B cell (primary cell): ENCODE results near the gene RNGTT. TPM values are rescaled to one million over a fixed set of nuclear protein-coding genes. Genes with fewer than 3 reads are reported as not detected.

Source experiments
- ATAC-seq: fragments of 200-7000 bp; cut with Tn5 transposase; one replicate; pipeline ENCODE4 v1.10.0; 2021; ENCODE audit warnings: low read depth, mild to moderate bottlenecking, moderate number of reproducible peaks, moderate library complexity
- CTCF ChIA-PET: fragments of 350-600 bp; sonication (Branson Sonifier 250); formaldehyde crosslinking; loops from one replicate; lab custom pipeline; 2021; ENCODE audit warnings: antibody characterized with exemption, inconsistent platforms; lab: Charles Lee
- POLR2A ChIA-PET: fragments of 350-600 bp; sonication (Branson Sonifier 250); formaldehyde crosslinking; loops from one replicate; lab custom pipeline; 2021; ENCODE audit warnings: antibody characterized with exemption; lab: Charles Lee
- DNase-seq: peaks from one replicate; pipeline ENCODE4 v3.0.0; 2013
- H2AFZ ChIP-seq: 2 replicates; pipeline ENCODE4 v1.6.1; 2012; ENCODE audit warnings: mild to moderate bottlenecking, low read depth, low read length; ENCODE audit not compliant: insufficient read depth, poor library complexity, severe bottlenecking
- H3K27ac ChIP-seq, 2 donors: 1 replicate in 1 of 2; 2 replicates in 1 of 2; pipeline ENCODE4 v1.5.1; 2012 to 2013; ENCODE audit warnings: low read length in 2 of 2, mild to moderate bottlenecking in 2 of 2, moderate library complexity in 1 of 2
- H3K27me3 ChIP-seq, 4 experiments: fragments of 200-600 bp in 1 of 4; sonication (generic) in 1 of 4; replicated peaks in 1 of 4; 1 replicate in 2 of 4; 2 replicates in 2 of 4; pipeline versions ENCODE4 v1.6.1 to v1.7.0; 2013 to 2016; ENCODE audit warnings: low read length in 3 of 4, mild to moderate bottlenecking in 2 of 4, mixed read lengths in 1 of 4, moderate library complexity in 1 of 4; ENCODE audit not compliant: insufficient read depth in 4 of 4, control insufficient read depth in 3 of 4; ENCODE audit errors: control extremely low read depth in 1 of 4
- H3K36me3 ChIP-seq, 2 experiments: replicated peaks in 1 of 2; 1 replicate in 1 of 2; 2 replicates in 1 of 2; pipeline versions ENCODE4 v1.6.1 to v1.7.1; 2013; ENCODE audit warnings: low read length in 1 of 2; ENCODE audit not compliant: insufficient read depth in 2 of 2, control insufficient read depth in 1 of 2; ENCODE audit errors: control extremely low read depth in 1 of 2, extremely low read depth in 1 of 2
- H3K4me1 ChIP-seq, 2 donors: fragments of 200-600 bp in 1 of 2; sonication (generic) in 1 of 2; 1 replicate in 1 of 2; 2 replicates in 1 of 2; pipeline versions ENCODE4 v1.5.1 to v1.6.1; 2013 to 2017; ENCODE audit warnings: low read length in 2 of 2; ENCODE audit not compliant: control insufficient read depth in 2 of 2, insufficient read depth in 2 of 2
- H3K4me2 ChIP-seq: replicated peaks from 2 replicates; pipeline ENCODE3; 2012; ENCODE audit warnings: mild to moderate bottlenecking, low read depth, low read length; ENCODE audit not compliant: poor library complexity, severe bottlenecking
- H3K4me3 ChIP-seq, 5 experiments: fragments of 200-600 bp in 1 of 5; sonication (generic) in 1 of 5; 1 replicate in 3 of 5; 2 replicates in 2 of 5; pipeline versions ENCODE4 v1.5.1 to v1.7.0; 2011 to 2016; ENCODE audit warnings: low read length in 4 of 5, mild to moderate bottlenecking in 4 of 5, low read depth in 2 of 5, control low read depth in 1 of 5, moderate library complexity in 1 of 5; ENCODE audit not compliant: insufficient read depth in 1 of 5; ENCODE audit errors: control extremely low read depth in 1 of 5, extremely low read depth in 1 of 5
- H3K79me2 ChIP-seq: fragments of 200-600 bp; sonication (generic); one replicate; pipeline ENCODE4 v1.6.0; 2016; ENCODE audit warnings: low read length; ENCODE audit not compliant: control insufficient read depth, insufficient read depth
- H3K9ac ChIP-seq: fragments of 200-600 bp; sonication (generic); 2 replicates; pipeline ENCODE4 v1.6.1; 2017; ENCODE audit warnings: mild to moderate bottlenecking, low read length, moderate library complexity
- H3K9me3 ChIP-seq, 3 donors: one replicate each; pipeline versions ENCODE4 v1.6.1 to v1.7.1; 2013; ENCODE audit warnings: low read length in 2 of 3; ENCODE audit not compliant: control insufficient read depth in 2 of 3, insufficient read depth in 1 of 3; ENCODE audit errors: control extremely low read depth in 1 of 3
- H4K20me1 ChIP-seq: 2 replicates; pipeline ENCODE4 v1.6.0; 2012; ENCODE audit warnings: mild to moderate bottlenecking, low read length; ENCODE audit not compliant: insufficient read depth, control insufficient read depth, poor library complexity, severe bottlenecking
- H3K27ac Mint-ChIP-seq: one replicate; pipeline ENCODE4 v1.8.0; 2021; ENCODE audit warnings: mixed read lengths
- H3K27me3 Mint-ChIP-seq: one replicate; pipeline ENCODE4 v1.8.0; 2021; ENCODE audit warnings: mixed read lengths
- H3K4me1 Mint-ChIP-seq: one replicate; pipeline ENCODE4 v1.8.0; 2021; ENCODE audit warnings: mixed read lengths
- H3K4me3 Mint-ChIP-seq: one replicate; pipeline ENCODE4 v1.8.0; 2021; ENCODE audit warnings: mixed read lengths
- H3K9me3 Mint-ChIP-seq: one replicate; pipeline ENCODE4 v1.8.0; 2022; ENCODE audit warnings: mixed read lengths; ENCODE audit not compliant: insufficient read depth
- EZH2 ChIP-seq: IDR thresholded peaks from 2 replicates; pipeline ENCODE4 v1.6.1; 2012; ENCODE audit warnings: borderline replicate concordance, low read depth, mild to moderate bottlenecking, moderate library complexity, low read length; ENCODE audit not compliant: insufficient read depth, poor library complexity, severe bottlenecking
- WGBS: methylation state at CpG from one replicate; pipeline ENCODE4 v1.1.5; 2013; ENCODE audit warnings: missing lambda C conversion rate; ENCODE audit not compliant: insufficient coverage; 5-methylcytosine and 5-hydroxymethylcytosine counted together
- intact Hi-C: fragments of 100-400 bp; cut with micrococcal nuclease; formaldehyde crosslinking; loops from one replicate; pipeline ENCODE4 v1.10.0; 2022
- polyA plus RNA-seq: library from polyadenylated mRNA; depleted of rRNA; stranded (reverse); fragments of >200 nt; gene quantifications from 2 replicates; pipeline ENCODE4 v1.2.3, GENCODE V29; 2012
- total RNA-seq, 2 donors: library from RNA; stranded (reverse); fragments of 120-200 nt in 1 of 2; gene quantifications; 1 replicate in 1 of 2; 2 replicates in 1 of 2; pipeline versions ENCODE4 v1.2.3 to v1.2.4, GENCODE V29; 2013 to 2022
- TF ChIP-seq, protein P1 (sequence below): fragments of 200-600 bp; IDR thresholded peaks from one replicate; pipeline ENCODE4 v1.8.0; 2022; ENCODE audit warnings: antibody characterized with exemption, mild to moderate bottlenecking

RNGTT gene
- total and polyA plus RNA-seq, 2 donors (not counting 1 experiment from before 2014, with no cell fraction given): 10.8 to 29.1 TPM

DNA sequence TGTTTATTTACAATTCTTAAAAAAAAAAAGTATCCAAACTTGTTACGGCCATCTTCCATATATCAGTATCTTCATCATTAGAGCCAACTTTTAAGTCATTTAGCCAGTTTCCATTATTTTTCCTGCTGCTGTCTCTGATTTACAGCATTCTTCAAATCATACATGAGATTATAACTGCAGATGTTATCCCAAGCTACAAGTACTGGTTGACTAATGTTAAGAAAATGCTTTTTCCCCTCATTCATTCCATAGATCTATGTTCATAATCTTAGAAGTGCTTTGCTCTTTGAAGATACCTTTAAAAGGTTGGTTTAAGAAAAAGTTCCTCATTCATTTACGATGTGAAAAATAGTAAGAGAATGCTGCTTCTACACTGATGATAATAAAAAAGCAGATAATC lies 158.7 kb downstream of the RNGTT start:
- Histone ChIP-seq H3K9ac (no peak overlapping the region), H3K4me2 (no peak overlapping the region), H3K27ac (no peak overlapping the region), H3K79me2 (no peaks in the 10 kb centered on the region), H3K4me3 (no peak overlapping the region), H3K9me3 (peaks cover 2 to 14% (median 6%) of the 10 kb centered on the region in 3 donors), H3K4me1 (no peaks in the 10 kb centered on the region), H3K27me3 (no peaks in the 10 kb centered on the region), H3K36me3 (peaks cover 1 to 22% of the 10 kb centered on the region in 2 experiments), H2AFZ (no peak overlapping the region), H4K20me1 (no peaks in the 10 kb centered on the region)
- no CpG with 5 or more reads among the region's 2 CpGs for WGBS
- Mint-ChIP-seq H3K27me3 (no peaks in the 10 kb centered on the region), H3K4me1 (no peaks in the 10 kb centered on the region), H3K4me3 (no peak overlapping the region), H3K27ac (no peak overlapping the region), H3K9me3 (peaks cover 12% of the 10 kb centered on the region)
- ATAC-seq (no peak), DNase-seq (no peak)
- CTCF ChIA-PET: no interaction called here
- POLR2A ChIA-PET: no interaction called here
- intact Hi-C loops: no loop called here
- TF ChIP-seq, protein P1, sequence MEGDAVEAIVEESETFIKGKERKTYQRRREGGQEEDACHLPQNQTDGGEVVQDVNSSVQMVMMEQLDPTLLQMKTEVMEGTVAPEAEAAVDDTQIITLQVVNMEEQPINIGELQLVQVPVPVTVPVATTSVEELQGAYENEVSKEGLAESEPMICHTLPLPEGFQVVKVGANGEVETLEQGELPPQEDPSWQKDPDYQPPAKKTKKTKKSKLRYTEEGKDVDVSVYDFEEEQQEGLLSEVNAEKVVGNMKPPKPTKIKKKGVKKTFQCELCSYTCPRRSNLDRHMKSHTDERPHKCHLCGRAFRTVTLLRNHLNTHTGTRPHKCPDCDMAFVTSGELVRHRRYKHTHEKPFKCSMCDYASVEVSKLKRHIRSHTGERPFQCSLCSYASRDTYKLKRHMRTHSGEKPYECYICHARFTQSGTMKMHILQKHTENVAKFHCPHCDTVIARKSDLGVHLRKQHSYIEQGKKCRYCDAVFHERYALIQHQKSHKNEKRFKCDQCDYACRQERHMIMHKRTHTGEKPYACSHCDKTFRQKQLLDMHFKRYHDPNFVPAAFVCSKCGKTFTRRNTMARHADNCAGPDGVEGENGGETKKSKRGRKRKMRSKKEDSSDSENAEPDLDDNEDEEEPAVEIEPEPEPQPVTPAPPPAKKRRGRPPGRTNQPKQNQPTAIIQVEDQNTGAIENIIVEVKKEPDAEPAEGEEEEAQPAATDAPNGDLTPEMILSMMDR: no peak
- TF ChIP-seq EZH2: no peak

DNA sequence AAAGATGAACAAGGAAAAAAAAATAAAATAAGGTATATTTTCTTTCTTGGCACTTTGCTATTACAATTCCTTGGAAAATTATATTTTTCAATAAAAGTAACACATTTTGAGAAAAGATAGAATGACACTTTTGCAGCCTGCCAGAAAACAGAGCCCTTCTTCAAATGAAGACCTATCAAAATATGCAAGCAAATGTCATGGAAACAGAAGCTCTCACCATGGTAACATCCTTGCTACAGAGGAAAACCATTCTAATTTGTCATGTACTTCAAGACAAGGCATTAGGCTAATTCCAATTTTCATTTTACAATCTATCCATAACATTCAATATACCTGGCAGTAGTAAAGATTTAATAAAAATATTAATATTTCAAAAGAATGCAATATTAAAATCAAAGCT lies 177.9 kb downstream of the RNGTT start:
- ATAC-seq (no peak), DNase-seq (no peak)
- H3K27ac ChIP-seq: no peak overlapping the region
- H3K27me3 ChIP-seq: no peaks in the 10 kb centered on the region
- H3K36me3 ChIP-seq: peaks cover 0 to 2% of the 10 kb centered on the region in 2 experiments
- no peak overlapping the region for H3K4me3 ChIP-seq
- intact Hi-C loops: no loop called here
- ChIA-PET POLR2A (no interaction called here), CTCF (interaction anchor here (1.3 kb wide), 2 partner anchors 10 to 954 kb away, joined by 3 to 4 read pairs; no protein-coding TSS in a partner anchor)
- H3K79me2 ChIP-seq: no peaks in the 10 kb centered on the region
- no peak overlapping the region for H3K27ac Mint-ChIP-seq
- H3K4me3 Mint-ChIP-seq: no peak overlapping the region
- H4K20me1 ChIP-seq: no peaks in the 10 kb centered on the region
- H3K9me3 Mint-ChIP-seq: no peaks in the 10 kb centered on the region
- H3K4me1 ChIP-seq: peaks cover 0 to 4% of the 10 kb centered on the region in 2 donors
- no peak overlapping the region for H3K4me2 ChIP-seq
- H3K27me3 Mint-ChIP-seq: no peaks in the 10 kb centered on the region
- peaks cover 4% of the 10 kb centered on the region for H3K4me1 Mint-ChIP-seq
- TF ChIP-seq, protein P1: no peak
- TF ChIP-seq EZH2: no peak
- no peak overlapping the region for H3K9ac ChIP-seq
- H3K9me3 ChIP-seq: no peaks in the 10 kb centered on the region
- H2AFZ ChIP-seq: no peak overlapping the region
